ENCODE data around the gene SGSM1. TPM values are rescaled to one million over a fixed set of nuclear protein-coding genes. Genes with fewer than 3 reads are reported as not detected.

The SGSM1 gene
- total RNA-seq, 1 donor from 2014 or later: 3.7 TPM

- H3K4me1 Mint-ChIP-seq (ENCODE audit: unreplicated experiment): no peaks in the 10 kb centered on the region
- DNase-seq (ENCODE audit: extremely low spot score, unreplicated experiment): no peak
- no peak overlapping the region for H3K27ac Mint-ChIP-seq
- H3K36me3 Mint-ChIP-seq: peaks cover 5% of the 10 kb centered on the region
- H3K4me3 Mint-ChIP-seq: no peak overlapping the region
- no peak for TF ChIP-seq CTCF (conservative IDR thresholded peaks at IDR 0.05)
- H3K27me3 Mint-ChIP-seq: no peaks in the 10 kb centered on the region
- no peaks in the 10 kb centered on the region for H3K9me3 Mint-ChIP-seq
These were observed 49.8 kb downstream of the SGSM1 start for GRCh38 chr22:24855794-24856193.

- no peak for TF ChIP-seq CTCF (conservative IDR thresholded peaks at IDR 0.05)
- H3K4me3 Mint-ChIP-seq: no peak overlapping the region
- H3K27me3 Mint-ChIP-seq: no peaks in the 10 kb centered on the region
- H3K36me3 Mint-ChIP-seq: peaks cover 5% of the 10 kb centered on the region
- DNase-seq (ENCODE audit: extremely low spot score, unreplicated experiment): no peak
- H3K4me1 Mint-ChIP-seq (ENCODE audit: unreplicated experiment): no peaks in the 10 kb centered on the region
- no peaks in the 10 kb centered on the region for H3K9me3 Mint-ChIP-seq
- no peak overlapping the region for H3K27ac Mint-ChIP-seq
These were observed 51.6 kb downstream of the SGSM1 start for GRCh38 chr22:24857576-24857975.

GRCh38 chr22:24859587-24859986 is 53.6 kb downstream of the SGSM1 start:
- Mint-ChIP-seq H3K27me3 (no peaks in the 10 kb centered on the region), H3K4me3 (no peak overlapping the region), H3K36me3 (peaks cover 10% of the 10 kb centered on the region), H3K27ac (no peak overlapping the region), H3K4me1 (ENCODE audit: unreplicated experiment) (no peaks in the 10 kb centered on the region), H3K9me3 (no peaks in the 10 kb centered on the region)
- TF ChIP-seq CTCF (conservative IDR thresholded peaks at IDR 0.05): no peak
- no peak for DNase-seq (ENCODE audit: extremely low spot score, unreplicated experiment)

- H3K4me1 Mint-ChIP-seq (ENCODE audit: unreplicated experiment): no peaks in the 10 kb centered on the region
- TF ChIP-seq CTCF (conservative IDR thresholded peaks at IDR 0.05): no peak
- DNase-seq (ENCODE audit: extremely low spot score, unreplicated experiment): no peak
- H3K27me3 Mint-ChIP-seq: peaks cover 3% of the 10 kb centered on the region
- H3K27ac Mint-ChIP-seq: no peak overlapping the region
- H3K4me3 Mint-ChIP-seq: no peak overlapping the region
- no peaks in the 10 kb centered on the region for H3K9me3 Mint-ChIP-seq
- H3K36me3 Mint-ChIP-seq: peaks cover 5% of the 10 kb centered on the region
These were observed 59.5 kb downstream of the SGSM1 start for GRCh38 chr22:24865508-24865907.

GRCh38 chr22:24867323-24868022 is 61.5 kb downstream of the SGSM1 start:
- Mint-ChIP-seq H3K4me3 (no peak overlapping the region), H3K27me3 (peaks cover 3% of the 10 kb centered on the region), H3K36me3 (peaks cover 5% of the 10 kb centered on the region), H3K27ac (no peak overlapping the region), H3K9me3 (no peaks in the 10 kb centered on the region), H3K4me1 (ENCODE audit: unreplicated experiment) (no peaks in the 10 kb centered on the region)
- DNase-seq (ENCODE audit: extremely low spot score, unreplicated experiment): no peak
- TF ChIP-seq CTCF (conservative IDR thresholded peaks at IDR 0.05): no peak

Data from type B pancreatic cell (in vitro differentiated cells).